Putamen (tissue), 1 donor: ENCODE results near the gene LUC7L.
"Not testable (repeated sequence)": the region's sequence is repeated elsewhere in the genome, so short reads cannot be mapped to it uniquely, and the experiment has no call there.

Experiments used
- DNase-seq: peaks from one replicate; pipeline ENCODE4 v3.0.0-alpha.2; 2016; ENCODE audit warnings: low spot score

Gene LUC7L

GRCh38 chr16:230351-230750 is 1.1 kb upstream of the LUC7L start:
- DNase-seq, result not testable (repeated sequence)

- DNase-seq, result no peak
Measured at GRCh38 chr16:229731-230281, 557 bp upstream of the LUC7L start.

GRCh38 chr16:228151-228851 is 948 bp downstream of the LUC7L start:
- no peak for DNase-seq

GRCh38 chr16:220021-220420 is 9.2 kb downstream of the LUC7L start:
- no peak for DNase-seq

- DNase-seq, result no peak
Measured at GRCh38 chr16:212999-213398, 16.2 kb downstream of the LUC7L start.

GRCh38 chr16:211631-212180 is 17.5 kb downstream of the LUC7L start:
- not testable (repeated sequence) for DNase-seq

- not testable (repeated sequence) for DNase-seq
Measured at GRCh38 chr16:209359-209758, 19.9 kb downstream of the LUC7L start.

GRCh38 chr16:204046-204445 is 25.2 kb downstream of the LUC7L start:
- not testable (repeated sequence) for DNase-seq

GRCh38 chr16:203246-203645 is 26.0 kb downstream of the LUC7L start:
- no peak for DNase-seq

- DNase-seq, result no peak
Measured at GRCh38 chr16:200388-200787, 28.9 kb downstream of the LUC7L start.

GRCh38 chr16:194516-194915 is 34.7 kb downstream of the LUC7L start:
- DNase-seq, result no peak

- no peak for DNase-seq
Measured at GRCh38 chr16:193441-193840, 35.8 kb downstream of the LUC7L start.

- no peak for DNase-seq
Measured at GRCh38 chr16:192686-193085, 36.6 kb downstream of the LUC7L start.

GRCh38 chr16:191831-192230 is 37.4 kb downstream of the LUC7L start:
- no peak for DNase-seq

GRCh38 chr16:189604-190186 is 39.6 kb downstream of the LUC7L start:
- DNase-seq, result no peak

- no peak for DNase-seq
Measured at GRCh38 chr16:188674-189073, 40.6 kb downstream of the LUC7L start.

GRCh38 chr16:187330-187729 is 41.9 kb downstream of the LUC7L start:
- no peak for DNase-seq

- DNase-seq, result no peak
Measured at GRCh38 chr16:185691-186090, 43.6 kb downstream of the LUC7L start.

- no peak for DNase-seq
Measured at GRCh38 chr16:185213-185612, 44.0 kb downstream of the LUC7L start.

GRCh38 chr16:183005-183404 is 46.2 kb downstream of the LUC7L start:
- DNase-seq, result no peak

GRCh38 chr16:181565-182021 is 47.7 kb downstream of the LUC7L start:
- no peak for DNase-seq

GRCh38 chr16:180681-181564 is 48.3 kb downstream of the LUC7L start:
- DNase-seq, result peak; percentile 18
